Breast epithelium (tissue), 3 donors: ENCODE results near the gene MVB12B.

Experiments used
- POLR2A ChIP-seq: fragments of 450-650 bp; IDR thresholded peaks from one replicate; pipeline ENCODE4 v1.6.1; 2016; ENCODE audit warnings: antibody characterized with exemption, mild to moderate bottlenecking, moderate library complexity
- TF ChIP-seq, protein P1 (sequence below), 3 donors: fragments of 450-650 bp; IDR thresholded peaks; one replicate each; pipeline ENCODE4 v1.5.1; 2016 to 2017; ENCODE audit warnings: antibody characterized with exemption in 3 of 3, mild to moderate bottlenecking in 3 of 3, moderate library complexity in 3 of 3

DNA sequence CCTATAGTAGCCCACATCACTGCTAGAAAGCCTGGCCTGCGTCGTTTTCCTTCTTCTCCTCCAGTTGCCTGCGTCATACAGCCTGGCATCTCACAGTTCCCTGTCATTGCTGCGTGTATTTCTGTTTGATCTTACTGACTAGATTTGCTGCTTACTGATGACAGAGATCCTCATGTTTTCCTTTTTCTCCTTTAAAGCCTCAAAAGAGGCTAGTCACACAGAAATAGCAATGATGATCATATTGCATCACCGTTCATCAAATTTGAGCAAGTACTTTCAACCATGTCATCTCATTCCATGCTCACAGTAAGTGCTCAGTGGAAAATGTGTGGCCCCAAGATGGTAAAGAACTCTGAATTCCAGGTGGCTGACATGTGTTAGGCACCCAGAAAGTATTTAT lies 76.8 kb downstream of the MVB12B start:
- no peak for TF ChIP-seq POLR2A
- TF ChIP-seq, protein P1, sequence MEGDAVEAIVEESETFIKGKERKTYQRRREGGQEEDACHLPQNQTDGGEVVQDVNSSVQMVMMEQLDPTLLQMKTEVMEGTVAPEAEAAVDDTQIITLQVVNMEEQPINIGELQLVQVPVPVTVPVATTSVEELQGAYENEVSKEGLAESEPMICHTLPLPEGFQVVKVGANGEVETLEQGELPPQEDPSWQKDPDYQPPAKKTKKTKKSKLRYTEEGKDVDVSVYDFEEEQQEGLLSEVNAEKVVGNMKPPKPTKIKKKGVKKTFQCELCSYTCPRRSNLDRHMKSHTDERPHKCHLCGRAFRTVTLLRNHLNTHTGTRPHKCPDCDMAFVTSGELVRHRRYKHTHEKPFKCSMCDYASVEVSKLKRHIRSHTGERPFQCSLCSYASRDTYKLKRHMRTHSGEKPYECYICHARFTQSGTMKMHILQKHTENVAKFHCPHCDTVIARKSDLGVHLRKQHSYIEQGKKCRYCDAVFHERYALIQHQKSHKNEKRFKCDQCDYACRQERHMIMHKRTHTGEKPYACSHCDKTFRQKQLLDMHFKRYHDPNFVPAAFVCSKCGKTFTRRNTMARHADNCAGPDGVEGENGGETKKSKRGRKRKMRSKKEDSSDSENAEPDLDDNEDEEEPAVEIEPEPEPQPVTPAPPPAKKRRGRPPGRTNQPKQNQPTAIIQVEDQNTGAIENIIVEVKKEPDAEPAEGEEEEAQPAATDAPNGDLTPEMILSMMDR (IDR thresholded peaks at IDR 0.05), result no peak
